Omental fat pad (tissue), 4 donors: Measurements from ENCODE around the gene CUL4A. TPM values are rescaled to one million over a fixed set of nuclear protein-coding genes. Genes with fewer than 3 reads are reported as not detected.
"Not testable (repeated sequence)": the region's sequence is repeated elsewhere in the genome, so short reads cannot be mapped to it uniquely, and the experiment has no call there.

Source experiments
- ATAC-seq: fragments of 150-250 bp; one replicate; pipeline ENCODE4 v1.9.1; 2016; ENCODE audit warnings: mild to moderate bottlenecking, moderate library complexity; ENCODE audit not compliant: low FRiP score
- DNase-seq: peaks from one replicate; pipeline ENCODE4 v3.0.0-alpha.2; 2019; ENCODE audit warnings: low spot score
- CTCF ChIP-seq, 3 donors: fragments of 450-650 bp; IDR thresholded peaks; one replicate each; pipeline ENCODE4 v1.5.1; 2016 to 2017; ENCODE audit warnings: antibody characterized with exemption in 3 of 3, mild to moderate bottlenecking in 3 of 3, moderate library complexity in 2 of 3
- total RNA-seq, 4 donors: library from RNA; depleted of rRNA; stranded (reverse); fragments of >200 nt; gene quantifications; one replicate each; pipeline ENCODE4 v1.1.0, GENCODE V29; 2016

CUL4A gene
- total RNA-seq, 4 donors from 2014 or later = 70.8 to 145 (median 86.8) TPM

GRCh38 chr13:113232208-113233003 lies 23.0 kb downstream of the CUL4A start:
- TF ChIP-seq CTCF (IDR thresholded peaks at IDR 0.05) = no peak
- DNase-seq = no peak
- ATAC-seq = no peak

GRCh38 chr13:113233101-113233500 lies 23.7 kb downstream of the CUL4A start:
- ATAC-seq (no peak), DNase-seq (no peak)
- no peak for TF ChIP-seq CTCF (IDR thresholded peaks at IDR 0.05)

GRCh38 chr13:113238536-113238935 lies 29.1 kb downstream of the CUL4A start:
- no peak for ATAC-seq
- TF ChIP-seq CTCF (IDR thresholded peaks at IDR 0.05) = no peak

GRCh38 chr13:113239357-113239756 lies 29.9 kb downstream of the CUL4A start:
- no peak for ATAC-seq
- no peak for TF ChIP-seq CTCF (IDR thresholded peaks at IDR 0.05)
- no peak for DNase-seq

More at GRCh38 chr13:113238536-113238935, 29.1 kb downstream of the CUL4A start:
- DNase-seq = no peak

- ATAC-seq (no peak), DNase-seq (no peak)
- no peak for TF ChIP-seq CTCF (IDR thresholded peaks at IDR 0.05)
Measured at GRCh38 chr13:113239986-113240385, 30.6 kb downstream of the CUL4A start.

GRCh38 chr13:113241623-113242022 lies 32.2 kb downstream of the CUL4A start:
- ATAC-seq, DNase-seq: not testable (repeated sequence)

- no peak for TF ChIP-seq CTCF (IDR thresholded peaks at IDR 0.05)
- ATAC-seq = no peak
- no peak for DNase-seq
Measured at GRCh38 chr13:113243847-113244246, 34.4 kb downstream of the CUL4A start.
